Suprapubic skin (tissue), 3 donors: Measurements from ENCODE around the gene ZSCAN31.

Experiments
- CTCF ChIP-seq, 2 donors: fragments of 200-600 bp in 1 of 2; fragments of 450-650 bp in 1 of 2; sonication (generic) in 1 of 2; IDR thresholded peaks; one replicate each; pipeline ENCODE4 v1.5.1; 2016 to 2019; ENCODE audit warnings: antibody characterized with exemption in 2 of 2, mild to moderate bottlenecking in 1 of 2, moderate library complexity in 1 of 2
- POLR2A ChIP-seq, 2 donors: fragments of 450-650 bp; IDR thresholded peaks; one replicate each; pipeline ENCODE4 v1.6.1; 2017; ENCODE audit warnings: antibody characterized with exemption in 2 of 2, mild to moderate bottlenecking in 2 of 2, moderate library complexity in 2 of 2

- TF ChIP-seq POLR2A (IDR thresholded peaks at IDR 0.05) = no peak
- TF ChIP-seq CTCF (IDR thresholded peaks at IDR 0.05) = no peak
Observed at GRCh38 chr6:28330041-28330440, 5.9 kb downstream of the ZSCAN31 start.
